GM18909 (cell line): Measurements from ENCODE around the gene NXPE3.

Experiments
- ATAC-seq: cut with Tn5 transposase; IDR thresholded peaks from one replicate; pipeline ENCODE4 v1.9.1; 2021; ENCODE audit warnings: mild to moderate bottlenecking; ENCODE audit not compliant: unreplicated experiment, poor library complexity

Gene NXPE3

GRCh38 chr3:101801174-101801573, 22.2 kb downstream of the NXPE3 start:
- no peak for ATAC-seq

DNA sequence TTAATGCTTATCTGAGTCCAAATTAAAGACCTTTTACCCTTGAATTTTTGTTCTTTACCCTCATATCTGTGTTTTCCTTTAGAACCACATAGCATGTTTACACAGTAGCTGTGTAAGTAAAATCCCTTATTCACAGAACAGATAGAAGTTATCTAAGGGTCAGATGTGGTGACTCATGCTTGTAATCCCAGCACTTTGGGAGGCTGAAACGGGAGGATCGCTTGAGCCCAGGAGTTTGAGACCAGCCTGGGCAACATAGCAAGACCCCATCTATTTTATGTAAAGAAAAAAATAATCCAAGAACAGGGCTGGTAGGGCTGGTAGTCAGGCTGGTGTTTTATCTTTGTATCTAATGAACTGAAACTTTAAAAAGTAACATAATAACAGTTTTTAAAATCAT, 23.2 kb downstream of the NXPE3 start:
- ATAC-seq, result no peak

DNA sequence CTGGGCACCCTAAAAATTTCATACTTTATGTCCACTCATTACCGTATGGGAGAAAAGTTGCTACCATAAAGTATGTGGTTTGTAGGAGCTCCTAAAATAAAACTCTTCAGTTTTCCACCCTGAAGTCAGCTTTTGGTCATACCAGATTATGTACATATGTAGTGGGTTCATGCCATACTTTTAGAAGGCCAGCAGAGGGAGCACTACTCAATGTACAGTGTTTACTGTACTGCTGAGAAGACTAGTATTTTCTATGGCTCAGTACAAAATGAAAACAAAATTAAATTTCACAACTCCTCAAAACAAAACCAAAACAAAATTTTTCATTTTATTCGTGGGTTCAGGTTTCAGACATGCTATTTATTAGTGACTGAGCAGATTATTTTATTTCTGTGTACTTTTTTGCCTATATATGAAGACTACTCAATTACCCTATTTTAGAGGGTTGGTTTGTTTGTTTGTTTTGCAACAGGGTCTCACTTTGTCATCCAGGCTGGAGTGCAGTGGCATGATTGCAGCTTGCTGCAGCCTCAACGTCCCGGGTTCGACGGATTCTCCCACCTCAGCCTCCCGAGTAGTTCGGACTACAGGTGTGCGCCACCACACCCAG, 24.3 kb downstream of the NXPE3 start:
- peak; percentile 98 for ATAC-seq

GRCh38 chr3:101803939-101804338, 24.9 kb downstream of the NXPE3 start:
- no peak for ATAC-seq

DNA sequence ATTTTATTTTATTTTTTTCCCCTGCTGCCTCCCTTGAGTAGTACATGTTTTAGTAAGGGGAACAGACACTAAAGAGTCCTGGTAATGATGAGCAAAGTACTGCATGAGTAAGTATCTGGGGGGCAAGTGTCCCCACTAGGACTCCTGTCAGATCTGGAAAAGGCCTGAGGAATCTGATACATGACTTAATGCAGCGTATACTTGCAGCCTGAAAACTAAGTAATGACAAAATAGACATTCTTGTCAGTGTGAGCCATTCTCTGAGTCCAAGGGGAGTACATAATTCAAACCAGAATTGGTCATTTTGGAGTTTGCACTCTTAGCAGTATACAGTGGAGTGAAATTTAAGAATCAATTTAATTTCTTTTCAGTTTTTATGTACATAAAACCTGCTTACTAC, 27.5 kb downstream of the NXPE3 start:
- no peak for ATAC-seq

DNA sequence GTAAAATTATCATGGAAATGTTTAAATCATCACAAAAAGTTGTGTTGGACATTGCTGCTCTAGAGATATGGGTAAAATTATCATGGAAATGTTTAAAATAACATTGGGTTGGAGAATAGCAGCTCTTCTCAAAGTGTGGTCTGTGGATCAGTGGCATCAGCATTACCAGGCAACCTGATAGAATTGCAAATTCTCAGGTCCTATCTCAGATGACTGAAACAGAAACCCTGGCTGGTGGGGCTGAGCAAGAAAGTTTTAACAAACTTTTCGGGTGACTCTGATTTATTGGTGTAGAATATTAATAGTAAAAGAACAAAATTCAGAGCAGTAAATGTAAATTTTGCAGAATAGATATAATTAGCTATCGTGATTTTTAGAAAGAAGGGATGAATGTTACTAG, 28.9 kb downstream of the NXPE3 start:
- ATAC-seq, result peak; percentile 65

DNA sequence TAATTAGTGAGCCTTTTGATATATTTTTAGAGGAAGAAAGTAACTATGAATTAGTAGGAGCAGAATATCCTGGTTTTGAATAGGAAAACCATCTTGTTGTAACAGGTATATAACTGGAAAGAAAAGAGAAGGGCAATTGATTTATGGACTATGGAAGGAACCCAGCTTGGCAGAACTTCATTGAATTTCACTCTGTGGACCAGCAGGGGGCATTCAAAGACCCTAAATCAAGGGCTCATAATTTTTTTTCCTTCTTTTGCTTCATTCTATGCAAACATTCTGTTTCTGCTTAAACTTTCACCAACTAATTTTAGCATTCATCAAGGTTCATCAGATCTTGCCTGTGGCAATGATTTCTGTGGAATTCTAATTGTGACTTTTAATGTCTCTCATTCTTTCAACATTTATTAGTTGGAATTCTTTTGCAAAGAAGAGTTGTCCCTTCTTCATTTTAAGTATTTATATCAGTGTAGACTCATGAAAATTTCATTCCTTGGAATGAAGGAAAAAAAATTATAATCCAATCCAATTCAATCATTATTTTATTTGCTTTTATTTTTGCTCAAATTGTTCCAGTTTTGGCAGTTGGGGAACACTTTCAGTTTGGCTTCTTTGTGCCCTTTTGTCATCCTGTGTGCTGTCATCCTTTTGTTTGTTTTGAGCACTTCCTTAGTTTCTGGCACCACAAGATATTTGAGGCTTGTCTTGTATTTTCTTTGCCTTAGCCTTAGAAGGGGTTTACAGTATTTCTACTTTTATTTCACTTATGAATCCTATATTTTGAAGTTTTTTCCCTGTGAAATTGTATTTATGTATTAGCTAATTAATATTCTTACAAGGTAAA, 30.4 kb downstream of the NXPE3 start:
- peak; percentile 49 for ATAC-seq

- ATAC-seq, result no peak
These were observed 31.0 kb downstream of the NXPE3 start for GRCh38 chr3:101810022-101810418.

DNA sequence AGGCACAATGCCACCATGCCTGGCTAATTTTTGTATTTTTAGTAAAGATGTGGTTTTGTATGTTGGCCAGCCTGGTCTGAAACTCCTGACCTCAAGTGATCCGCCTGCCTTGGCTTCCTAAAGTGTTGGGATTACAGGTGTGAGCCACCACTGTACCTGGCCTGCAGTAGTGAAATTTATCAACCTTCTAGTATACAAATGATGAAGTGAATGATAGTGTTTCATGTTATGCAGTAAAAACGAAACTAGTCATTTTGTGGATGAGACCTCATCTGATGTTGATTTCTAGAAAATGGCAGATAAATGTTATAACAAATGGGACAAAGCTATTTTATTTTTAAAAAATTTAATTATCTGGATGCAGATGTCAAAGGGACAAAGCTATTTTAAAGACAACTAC, 32.9 kb downstream of the NXPE3 start:
- ATAC-seq, result no peak

DNA sequence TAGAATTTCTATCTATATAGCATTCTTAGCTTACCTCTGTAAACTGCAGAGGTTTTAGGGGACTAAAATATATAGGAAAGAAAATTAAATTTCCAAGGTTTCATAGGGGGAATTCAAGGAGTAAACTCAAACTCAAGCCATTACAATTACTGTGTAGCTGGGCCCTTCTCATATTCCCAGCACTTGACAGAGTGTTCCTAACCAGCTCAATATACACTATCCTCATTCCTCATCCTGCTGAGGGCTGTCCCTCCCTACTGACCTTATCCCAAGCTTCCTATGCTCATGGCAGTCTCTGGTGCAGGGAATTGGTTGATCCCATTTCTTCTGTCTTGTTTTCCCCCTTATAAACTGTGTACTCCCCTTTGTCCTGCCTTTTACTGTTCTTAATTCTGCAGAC, 33.9 kb downstream of the NXPE3 start:
- no peak for ATAC-seq

DNA sequence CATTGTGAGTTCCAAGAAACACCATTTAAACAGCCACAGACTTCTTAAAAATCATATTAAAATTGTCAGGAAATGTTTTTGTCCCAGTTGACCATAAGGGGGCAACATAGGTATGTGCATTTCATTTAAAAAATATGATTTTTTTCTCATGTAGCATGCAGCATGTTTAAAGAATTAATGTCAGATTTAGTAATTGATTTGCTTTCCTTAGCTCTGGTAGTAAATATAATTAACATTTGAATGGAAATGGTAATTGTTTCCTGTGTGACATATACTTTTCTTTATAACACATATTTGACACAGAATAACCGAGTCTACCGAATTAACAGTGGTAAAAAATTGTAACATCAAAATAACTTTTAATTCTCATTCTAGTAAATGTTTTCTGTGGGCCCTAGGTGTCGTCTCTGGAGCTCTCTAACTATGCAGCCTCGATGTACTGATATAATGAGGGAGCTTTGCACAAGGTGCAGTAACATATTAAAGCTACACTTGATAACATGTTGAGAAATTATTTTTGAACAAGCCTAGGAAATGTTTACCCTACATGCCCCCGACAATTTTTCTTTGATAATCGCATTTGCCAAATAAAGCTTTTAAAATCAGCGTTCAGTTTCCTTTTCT, 34.9 kb downstream of the NXPE3 start:
- no peak for ATAC-seq

- no peak for ATAC-seq
These were observed 35.8 kb downstream of the NXPE3 start for GRCh38 chr3:101814835-101815234.

DNA sequence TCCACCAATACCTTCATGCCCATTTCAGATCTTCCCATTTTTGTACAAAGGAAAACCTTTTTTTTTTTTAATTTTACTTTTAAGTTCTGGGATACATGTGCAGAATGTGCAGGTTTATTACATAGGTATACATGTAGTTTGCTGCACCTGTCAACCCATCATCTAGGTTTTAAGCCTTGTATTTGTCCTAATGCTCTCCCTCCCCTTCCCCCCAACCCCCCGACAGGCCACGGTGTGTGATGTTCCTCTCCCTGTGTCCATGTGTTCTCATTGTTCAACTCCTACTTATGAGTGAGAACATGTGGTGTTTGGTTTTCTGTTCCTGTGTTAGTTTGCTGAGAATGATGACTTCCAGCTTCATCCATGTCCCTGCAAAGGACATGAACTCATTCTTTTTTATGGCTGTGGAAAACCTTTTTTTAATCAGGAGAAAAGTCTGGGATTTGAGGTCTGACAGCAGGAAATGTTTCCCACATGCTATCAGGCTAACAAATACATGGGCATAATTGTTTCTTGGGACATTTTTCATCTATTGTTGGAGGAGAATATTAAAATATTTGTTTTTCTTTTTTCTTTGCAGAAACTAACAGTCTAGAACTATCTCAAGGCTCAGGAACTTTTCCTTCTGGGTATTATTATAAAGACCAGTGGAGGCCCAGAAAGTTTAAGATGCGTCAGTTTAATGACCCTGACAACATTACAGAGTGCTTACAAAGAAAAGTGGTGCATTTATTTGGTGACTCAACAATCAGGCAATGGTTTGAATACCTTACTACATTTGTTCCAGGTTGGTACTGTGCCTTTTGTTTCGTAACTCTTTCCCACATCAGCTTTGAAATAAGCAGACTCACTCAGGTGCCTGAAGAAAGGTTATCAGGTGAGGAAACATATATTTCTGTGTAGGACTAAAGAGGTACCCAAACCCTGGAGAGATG, 37.5 kb downstream of the NXPE3 start:
- ATAC-seq, result no peak

- no peak for ATAC-seq
These were observed 39.0 kb downstream of the NXPE3 start for GRCh38 chr3:101817992-101818391.

GRCh38 chr3:101819649-101820206, 40.7 kb downstream of the NXPE3 start:
- peak; percentile 71 for ATAC-seq

GRCh38 chr3:101821503-101821902, 42.5 kb downstream of the NXPE3 start:
- ATAC-seq, result no peak

DNA sequence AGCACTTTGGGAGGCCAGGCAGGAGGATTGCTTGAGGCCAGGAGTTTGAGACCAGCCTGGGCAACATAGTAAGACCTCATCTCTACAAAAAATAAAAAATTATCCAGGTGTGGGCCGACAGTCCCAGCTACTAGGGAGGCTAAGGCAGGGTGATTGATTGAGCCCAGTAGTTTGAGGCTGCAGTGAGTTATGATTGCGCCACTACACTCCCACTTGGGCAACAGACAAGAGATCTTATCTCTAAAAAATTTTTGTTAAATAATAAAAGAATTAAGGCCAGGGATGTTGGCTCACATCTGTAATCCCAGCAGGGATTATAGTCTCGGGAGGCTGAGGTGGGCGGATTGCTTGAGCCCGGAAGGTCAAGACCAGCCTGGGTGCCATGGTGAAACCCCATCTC, 44.5 kb downstream of the NXPE3 start:
- ATAC-seq, result no peak

DNA sequence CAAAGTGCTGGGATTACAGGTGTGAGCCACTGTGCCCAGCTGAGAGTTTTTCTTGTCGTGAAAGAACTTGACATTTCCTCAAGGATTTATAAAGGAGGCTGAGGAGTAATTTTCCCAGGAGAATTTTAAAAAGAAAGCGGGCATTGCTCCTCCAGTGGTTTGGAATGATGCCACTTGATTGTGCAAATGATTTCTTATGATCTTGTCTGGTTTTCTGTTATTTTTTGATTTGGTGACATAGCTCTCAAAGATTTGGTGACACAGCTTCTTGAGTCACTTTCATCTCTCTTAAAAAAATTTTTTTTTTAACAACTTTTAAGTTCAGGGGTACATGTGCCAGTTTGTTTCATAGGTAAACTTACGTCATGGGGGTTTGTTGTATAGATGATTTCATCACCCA, 45.7 kb downstream of the NXPE3 start:
- ATAC-seq, result no peak

DNA sequence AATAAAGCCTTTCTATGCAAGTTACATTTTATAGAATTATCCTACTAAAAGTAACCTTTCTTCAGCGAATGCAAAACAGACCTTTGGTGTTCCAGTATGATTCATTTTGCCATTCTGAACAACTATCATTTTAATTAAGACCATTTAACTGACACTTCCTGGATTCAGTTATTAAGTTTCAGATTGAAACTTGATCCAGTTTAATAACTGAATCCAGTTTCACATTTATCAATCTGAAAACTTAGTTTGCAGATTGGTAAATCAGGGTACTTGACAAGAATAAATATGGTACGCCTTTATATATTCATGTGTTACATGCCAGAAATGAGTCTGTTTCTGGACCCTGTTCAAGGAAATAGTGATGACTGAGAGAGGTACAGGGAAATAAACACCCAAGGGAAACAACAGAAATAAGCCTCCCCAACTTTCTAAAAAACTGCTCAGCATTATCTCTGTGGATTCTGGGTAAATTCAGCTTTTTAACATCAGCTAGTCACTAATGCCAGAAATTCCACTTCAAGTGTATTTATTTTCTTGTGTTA, 47.0 kb downstream of the NXPE3 start:
- ATAC-seq, result no peak
